ENCODE data around the gene ASB13.
A peak's percentile ranks its signal among the peaks of the same experiment; 100 is the strongest.

The ASB13 gene

GRCh38 chr10:5647507-5648240 is 18.7 kb downstream of the ASB13 start:
- no peak for DNase-seq

GRCh38 chr10:5645944-5646617 is 20.3 kb downstream of the ASB13 start:
- no peak for DNase-seq

DNA sequence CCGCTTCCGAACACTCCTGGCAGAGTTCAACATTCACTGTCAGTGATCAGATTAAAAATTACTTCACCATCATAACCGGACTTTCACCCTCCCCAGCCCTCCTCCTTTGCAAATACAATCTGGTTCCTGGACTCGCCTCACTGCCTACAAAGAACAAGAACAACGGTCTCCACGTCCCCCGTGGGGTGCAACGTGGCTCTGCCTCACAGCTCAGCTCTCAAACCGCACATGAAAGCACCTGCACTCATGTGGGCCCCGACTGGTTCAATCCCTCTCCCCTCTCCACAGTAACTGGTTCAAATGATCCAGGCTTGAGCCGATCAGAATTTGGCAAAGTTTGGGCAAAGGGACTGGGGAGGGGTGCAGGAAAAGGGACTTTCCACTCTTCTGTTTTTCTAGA is 21.0 kb downstream of the ASB13 start:
- DNase-seq, result peak in 1 of 2 donors; percentile 20

DNA sequence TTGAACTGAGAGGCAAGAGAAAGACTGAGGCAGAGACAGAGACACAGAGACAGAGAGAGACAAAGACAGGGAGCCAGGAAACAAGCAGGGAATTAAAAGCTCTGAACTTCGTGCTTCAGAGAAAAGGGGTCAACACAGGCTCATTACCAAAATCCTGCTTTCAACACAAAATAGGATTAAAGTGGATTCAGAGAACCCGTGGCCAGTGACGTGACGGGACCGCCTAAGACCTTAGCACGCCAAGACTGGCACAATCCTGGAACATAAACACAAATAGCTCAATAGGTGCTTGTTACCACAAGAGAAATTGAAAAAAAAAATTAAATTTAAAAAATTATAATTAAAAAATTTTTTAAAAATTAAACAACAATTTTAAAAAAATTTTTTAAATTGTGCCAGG is 21.5 kb downstream of the ASB13 start:
- no peak for DNase-seq

GRCh38 chr10:5643346-5644067 is 22.9 kb downstream of the ASB13 start:
- no peak for DNase-seq

DNA sequence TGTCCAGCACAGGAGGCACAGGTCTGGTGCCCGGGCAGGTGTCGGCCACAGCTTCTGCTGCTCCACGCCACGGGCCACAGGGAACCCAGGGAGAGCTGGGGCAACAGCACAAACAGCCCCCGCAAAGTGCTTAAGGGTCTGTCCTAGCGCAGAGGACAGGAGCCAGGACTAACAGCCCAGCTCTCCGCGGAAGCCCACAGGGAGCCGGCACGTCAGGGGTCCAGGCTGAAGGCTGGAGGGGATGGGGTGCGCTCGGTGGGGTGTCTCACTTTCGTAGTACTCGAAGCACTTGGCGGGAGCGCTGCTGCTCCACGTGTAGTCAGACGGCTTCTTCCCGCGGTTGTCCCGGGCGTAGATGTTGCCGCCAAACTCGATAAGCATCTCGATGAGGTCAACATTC is 24.9 kb downstream of the ASB13 start:
- no peak for DNase-seq

GRCh38 chr10:5640501-5640900 is 25.9 kb downstream of the ASB13 start:
- no peak for DNase-seq

DNA sequence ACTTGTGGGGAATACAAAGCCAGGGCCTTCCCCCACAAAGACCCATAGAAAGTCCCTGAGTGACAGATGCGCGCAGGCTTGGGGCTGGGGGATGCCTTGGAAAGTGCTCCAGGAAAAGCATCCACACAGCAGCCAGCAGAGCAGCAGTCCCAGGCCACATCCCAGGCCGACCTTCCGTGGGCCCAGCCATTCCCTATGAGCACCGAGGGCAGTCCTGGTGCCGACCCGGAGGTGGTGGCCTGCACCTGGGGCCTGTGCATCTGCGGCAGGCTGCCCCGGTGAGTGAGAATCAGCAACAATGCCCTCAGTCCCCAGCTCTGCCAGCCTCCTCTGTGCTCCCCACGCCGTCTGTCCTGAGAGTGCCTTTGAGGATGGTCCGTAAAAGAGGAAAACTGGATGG is 26.4 kb downstream of the ASB13 start:
- DNase-seq, result no peak

DNA sequence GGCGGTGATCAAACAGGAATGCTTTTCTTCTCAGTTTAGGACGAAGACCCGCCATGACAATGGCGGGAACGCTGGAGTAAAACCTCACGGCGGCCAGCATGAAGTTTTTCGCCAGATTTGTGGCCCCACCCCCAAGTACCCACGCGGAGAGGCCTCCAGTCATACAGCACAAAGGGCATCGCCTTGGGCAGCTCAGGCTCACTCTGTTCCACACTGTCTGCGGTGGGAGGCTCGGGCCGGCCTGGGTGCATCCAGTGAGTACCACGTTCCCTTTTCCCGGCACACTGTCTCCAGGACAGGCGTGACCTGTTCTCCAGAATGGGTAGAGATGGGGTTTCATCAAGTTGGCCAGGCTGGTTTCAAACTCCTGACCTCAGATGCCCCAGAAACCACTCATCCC is 27.3 kb downstream of the ASB13 start:
- no peak for DNase-seq

GRCh38 chr10:5638494-5638893 is 27.9 kb downstream of the ASB13 start:
- DNase-seq, result no peak

- DNase-seq, result no peak
Observed at GRCh38 chr10:5634918-5635317, 31.5 kb downstream of the ASB13 start.

DNA sequence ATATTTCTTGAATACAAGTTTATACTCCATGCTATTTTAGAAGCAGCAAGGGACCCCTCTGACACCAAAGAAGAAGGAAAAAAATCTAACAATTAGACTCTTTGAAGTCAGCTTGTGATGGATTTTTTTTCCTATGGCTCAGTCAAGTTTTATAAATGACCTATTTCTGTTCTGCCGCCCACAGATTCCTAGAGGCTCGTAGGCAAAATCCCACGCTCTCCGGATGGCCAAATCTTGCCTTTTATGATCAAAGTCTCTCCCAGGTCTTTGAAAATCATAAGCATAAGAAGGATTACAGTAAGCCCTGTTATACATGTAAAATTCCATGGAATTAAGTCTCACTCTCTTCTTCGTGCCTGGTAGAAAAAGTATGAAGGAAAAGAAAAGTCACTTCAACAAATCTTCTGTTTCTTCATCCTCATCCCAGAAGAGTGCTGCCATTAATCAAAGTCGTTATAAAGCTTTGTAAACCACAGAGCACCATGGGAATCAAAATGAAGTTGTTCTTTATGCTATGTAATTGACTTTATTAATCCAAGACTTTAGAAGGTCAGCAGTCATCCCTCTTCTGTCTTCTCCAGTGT is 33.1 kb downstream of the ASB13 start:
- DNase-seq, result no peak

DNA sequence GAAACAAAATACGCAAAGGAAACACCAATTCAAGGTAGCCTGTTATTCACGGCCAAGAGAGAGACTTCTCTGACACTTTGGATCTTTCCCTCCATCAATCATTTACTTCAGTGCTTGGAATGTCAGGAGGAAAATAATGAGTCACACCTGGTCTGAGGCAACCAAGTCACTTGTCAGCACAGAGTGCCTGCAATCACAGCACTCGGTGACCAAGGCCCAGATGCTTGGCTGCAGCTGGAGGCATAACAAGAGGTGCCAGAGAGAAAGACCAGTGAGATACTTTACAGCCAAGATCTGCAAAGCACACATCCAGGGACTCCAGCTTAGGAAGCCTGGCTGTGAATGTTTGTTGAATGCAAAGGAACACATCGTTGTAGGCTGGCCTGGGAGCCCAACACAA is 33.9 kb downstream of the ASB13 start:
- DNase-seq, result no peak

DNA sequence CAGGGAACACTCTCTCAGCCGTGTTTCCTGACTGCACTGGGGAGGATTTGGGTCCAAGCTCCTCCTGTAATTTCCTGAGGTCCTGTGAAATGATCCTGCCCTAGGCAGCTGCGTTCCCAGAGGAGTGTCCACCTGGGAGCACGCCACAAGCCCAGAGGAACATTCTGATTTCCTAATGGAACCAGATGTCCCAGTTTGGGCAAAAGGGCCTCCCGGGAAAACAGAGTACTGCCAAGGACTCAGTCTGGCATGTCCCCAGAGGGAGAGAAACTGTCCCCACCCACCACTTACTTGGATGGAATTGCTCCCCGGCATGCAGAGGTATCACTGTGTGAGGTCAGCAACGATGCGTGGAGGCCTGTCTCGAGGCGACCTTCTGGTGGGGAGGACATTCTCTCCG is 34.5 kb downstream of the ASB13 start:
- DNase-seq, result no peak

DNA sequence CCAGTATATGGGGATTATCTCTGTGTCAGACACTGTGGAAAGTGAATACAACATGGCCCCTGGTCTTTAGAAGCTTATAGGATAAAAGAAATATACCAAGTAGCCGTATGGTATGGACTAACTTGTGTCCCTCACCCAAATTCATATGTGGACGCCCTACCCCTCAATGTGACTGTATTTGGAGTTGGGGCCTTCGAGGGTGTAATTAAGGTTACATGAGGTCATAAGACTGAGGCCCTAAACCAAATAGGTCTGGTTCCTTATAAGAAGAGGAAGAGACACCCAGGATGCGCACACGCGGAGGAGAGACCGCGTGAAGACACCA is 36.3 kb downstream of the ASB13 start:
- no peak for DNase-seq

DNA sequence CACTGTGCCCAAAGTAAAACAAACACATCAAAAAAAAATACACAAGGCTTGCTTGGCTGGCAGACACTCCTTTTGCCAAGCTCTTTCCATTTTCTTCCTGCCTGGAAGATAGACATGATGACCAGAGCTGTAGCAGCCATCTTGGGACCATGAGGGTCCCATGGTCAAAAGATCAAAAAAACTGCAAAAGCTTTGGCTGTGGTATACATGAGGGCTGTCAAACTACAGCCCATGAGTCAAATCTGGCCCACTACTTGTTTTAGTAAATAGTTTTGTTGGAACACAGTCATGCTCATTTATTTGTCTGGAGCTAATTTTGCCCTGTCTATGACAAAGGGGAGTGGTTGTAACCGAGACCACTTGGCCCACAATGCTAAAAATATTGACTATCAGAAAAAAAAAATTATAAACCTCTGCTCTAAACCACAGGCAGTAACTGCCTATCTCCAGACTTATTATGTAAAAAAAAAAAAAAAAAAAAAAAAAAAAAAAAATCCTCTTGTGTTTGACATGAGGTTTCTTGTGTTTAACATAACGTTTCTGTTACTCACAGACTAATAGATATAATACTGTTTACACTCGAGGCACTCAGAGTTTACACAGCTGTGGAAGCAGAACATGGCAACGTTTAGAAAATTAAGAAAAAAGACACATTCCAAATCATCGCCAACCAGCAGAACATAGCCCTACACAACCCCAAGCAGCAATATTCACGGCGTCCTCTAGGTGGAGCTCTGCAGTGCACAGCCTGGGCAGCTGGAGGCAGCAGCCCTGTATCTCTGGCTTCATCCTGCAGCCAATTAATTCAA is 36.9 kb downstream of the ASB13 start:
- DNase-seq, result peak; percentile 73 to 86

GRCh38 chr10:5628451-5629302 is 37.7 kb downstream of the ASB13 start:
- no peak for DNase-seq

- DNase-seq, result no peak
Observed at GRCh38 chr10:5627486-5628044, 38.8 kb downstream of the ASB13 start.

GRCh38 chr10:5625992-5626777 is 40.2 kb downstream of the ASB13 start:
- DNase-seq, result no peak

- DNase-seq, result no peak
Observed at GRCh38 chr10:5624701-5625100, 41.7 kb downstream of the ASB13 start.
